ENCODE measurements around the gene PITRM1. TPM values are rescaled to one million over a fixed set of nuclear protein-coding genes. Genes with fewer than 3 reads are reported as not detected.

PITRM1 gene
- total and polyA plus RNA-seq, 2 experiments from 2014 or later = 79.7 to 94.4 TPM

DNA sequence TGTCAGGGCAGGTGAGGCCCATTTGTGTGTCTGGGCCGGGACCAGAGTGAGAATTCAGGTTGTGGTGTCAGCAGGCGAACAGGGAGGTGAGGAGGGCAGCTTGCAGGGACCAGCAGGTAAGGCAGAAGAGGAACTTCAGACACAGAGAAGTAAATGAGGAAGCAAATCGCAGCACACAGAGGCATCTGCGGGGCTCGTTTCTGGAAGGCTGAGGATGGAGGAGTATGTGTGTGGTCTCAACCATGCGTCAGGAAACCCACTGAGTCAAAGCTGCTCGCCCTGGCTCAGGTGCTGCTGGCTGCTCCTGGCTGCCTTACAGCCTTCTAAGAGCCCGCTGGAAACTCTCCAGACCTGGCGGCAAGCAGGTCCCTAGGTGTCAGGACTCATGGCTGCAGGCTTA, 26.9 kb upstream of the PITRM1 start:
- no peaks in the 10 kb centered on the region for H4K20me1 ChIP-seq (ENCODE audit: insufficient read depth)
- WGBS, 2 experiments (ENCODE audit: low coverage in 1 of 2, low lambda C conversion rate in 2 of 2, missing lambda C conversion rate in 2 of 2) = 90% methylated on average over 9 of the region's 9 CpGs
- H3K36me3 ChIP-seq (ENCODE audit: low read depth) = no peaks in the 10 kb centered on the region
- H3K79me2 ChIP-seq (ENCODE audit: insufficient read depth) = no peaks in the 10 kb centered on the region
- in situ Hi-C loops (cut with MboI) = no loop called here
- H3F3A ChIP-seq (ENCODE audit: insufficient read depth) = peaks cover 7% of the 10 kb centered on the region; the same call in 1 of the 2 replicates
- H3K9ac ChIP-seq = no peak overlapping the region
- peaks cover 9% of the 10 kb centered on the region; the same call in 1 of the 2 replicates for H3K27me3 ChIP-seq (replicated peaks; ENCODE audit: insufficient read depth)
- no peak overlapping the region for H2AFZ ChIP-seq
- peaks cover 13% of the 10 kb centered on the region for H3K4me1 ChIP-seq (ENCODE audit: insufficient read depth)
- H3K9me3 ChIP-seq (ENCODE audit: low read depth) = no peaks in the 10 kb centered on the region
- no peak for TF ChIP-seq EZH2 (IDR thresholded peaks at IDR 0.05; ENCODE audit: insufficient read depth, poor library complexity, severe bottlenecking)
- no peak for TF ChIP-seq EZH2phosphoT487 (IDR thresholded peaks at IDR 0.05; ENCODE audit: insufficient read depth, low read depth)
- H3K27ac ChIP-seq = no peak overlapping the region
- no peak overlapping the region for H3K4me3 ChIP-seq
- H3K4me2 ChIP-seq (ENCODE audit: unreplicated experiment) = no peak overlapping the region
- no peak for DNase-seq
- no peaks in the 10 kb centered on the region for H3K9me2 ChIP-seq (ENCODE audit: insufficient read depth)

DNA sequence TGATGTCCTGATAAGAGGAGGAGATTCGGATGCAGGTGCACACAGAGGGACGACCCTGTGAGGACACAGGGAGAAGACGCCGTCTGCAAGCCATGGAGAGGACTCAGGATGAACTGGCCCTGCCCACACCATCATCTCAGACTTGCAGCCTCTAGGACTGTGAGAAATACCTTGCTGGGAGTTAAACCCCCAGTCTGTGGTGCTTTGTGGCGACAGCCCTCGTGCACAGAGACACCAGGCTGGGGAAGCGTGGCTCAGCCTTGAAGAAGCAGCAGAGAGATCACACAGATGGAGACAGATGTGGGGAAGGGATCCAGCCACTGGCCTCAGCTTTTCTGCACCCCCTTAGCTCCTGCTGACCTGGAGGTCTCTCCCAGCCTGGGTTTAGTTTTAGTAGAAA, 26.3 kb upstream of the PITRM1 start:
- 99% methylated on average over 7 of the region's 7 CpGs for WGBS, 2 experiments (ENCODE audit: low coverage in 1 of 2, low lambda C conversion rate in 2 of 2, missing lambda C conversion rate in 2 of 2)
- Histone ChIP-seq H3K9me2 (ENCODE audit: insufficient read depth) (no peaks in the 10 kb centered on the region), H3K27me3 (replicated peaks; ENCODE audit: insufficient read depth) (peaks cover 9% of the 10 kb centered on the region; the same call in 1 of the 2 replicates), H2AFZ (no peak overlapping the region), H3K36me3 (ENCODE audit: low read depth) (no peaks in the 10 kb centered on the region), H3K4me1 (ENCODE audit: insufficient read depth) (peaks cover 13% of the 10 kb centered on the region), H3K9me3 (ENCODE audit: low read depth) (no peaks in the 10 kb centered on the region), H3K4me3 (no peak overlapping the region), H3F3A (ENCODE audit: insufficient read depth) (peaks cover 7% of the 10 kb centered on the region; the same call in 1 of the 2 replicates), H3K27ac (no peak overlapping the region), H4K20me1 (ENCODE audit: insufficient read depth) (no peaks in the 10 kb centered on the region), H3K9ac (no peak overlapping the region), H3K79me2 (ENCODE audit: insufficient read depth) (no peaks in the 10 kb centered on the region), H3K4me2 (ENCODE audit: unreplicated experiment) (no peak overlapping the region)
- no peak for DNase-seq
- in situ Hi-C loops (cut with MboI) = no loop called here
- TF ChIP-seq EZH2phosphoT487 (IDR thresholded peaks at IDR 0.05; ENCODE audit: insufficient read depth, low read depth) (no peak), EZH2 (IDR thresholded peaks at IDR 0.05; ENCODE audit: insufficient read depth, poor library complexity, severe bottlenecking) (no peak)

DNA sequence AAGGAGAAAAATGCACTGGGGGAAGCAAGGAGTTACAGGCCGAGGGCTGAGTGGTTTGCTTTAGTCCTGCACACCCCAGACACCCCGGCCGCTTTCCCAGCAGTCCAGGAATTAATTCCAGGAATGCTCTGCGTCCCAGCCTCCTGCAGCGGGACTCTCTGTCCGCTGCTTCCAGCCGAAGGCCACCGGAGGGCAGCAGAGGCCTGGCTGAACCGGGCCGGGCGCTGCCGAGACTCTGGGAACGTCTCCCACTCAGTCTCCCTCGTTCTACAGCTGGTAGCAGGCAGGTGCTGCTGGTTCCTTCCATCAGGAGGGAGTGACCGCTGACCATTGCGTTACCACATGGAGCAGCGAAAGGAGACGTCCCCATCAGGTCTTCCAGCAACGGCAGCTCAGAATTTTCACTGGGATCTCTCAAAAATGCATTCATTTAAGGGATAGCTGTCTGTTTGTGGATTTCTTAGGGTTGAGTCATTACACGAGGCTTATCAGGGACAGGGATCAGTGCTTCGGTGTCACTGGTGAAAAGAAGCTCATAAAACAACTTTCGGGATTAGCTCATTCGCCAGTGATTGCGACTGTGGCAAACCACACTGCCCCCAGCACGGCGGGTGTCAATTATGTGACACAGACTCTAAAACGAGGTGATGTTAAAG, 24.9 kb upstream of the PITRM1 start:
- H2AFZ ChIP-seq = peak overlapping the region; percentile 50
- H3K9me2 ChIP-seq (ENCODE audit: insufficient read depth) = no peaks in the 10 kb centered on the region
- 0 to 1% methylated on average over 27 of the region's 27 CpGs for WGBS, 2 experiments (ENCODE audit: low coverage in 1 of 2, low lambda C conversion rate in 2 of 2, missing lambda C conversion rate in 2 of 2)
- H3K27ac ChIP-seq = peak overlapping the region; percentile 57
- DNase-seq = peak; percentile 93
- peaks cover 9% of the 10 kb centered on the region; the same call in 1 of the 2 replicates for H3K27me3 ChIP-seq (replicated peaks; ENCODE audit: insufficient read depth)
- peak overlapping the region; percentile 56 for H3K9ac ChIP-seq
- in situ Hi-C loops (cut with MboI) = no loop called here
- H4K20me1 ChIP-seq (ENCODE audit: insufficient read depth) = no peaks in the 10 kb centered on the region
- TF ChIP-seq EZH2 (IDR thresholded peaks at IDR 0.05; ENCODE audit: insufficient read depth, poor library complexity, severe bottlenecking) (no peak), EZH2phosphoT487 (IDR thresholded peaks at IDR 0.05; ENCODE audit: insufficient read depth, low read depth) (no peak)
- H3F3A ChIP-seq (ENCODE audit: insufficient read depth) = peaks cover 7% of the 10 kb centered on the region; the same call in 1 of the 2 replicates
- H3K36me3 ChIP-seq (ENCODE audit: low read depth) = no peaks in the 10 kb centered on the region
- H3K9me3 ChIP-seq (ENCODE audit: low read depth) = no peaks in the 10 kb centered on the region
- no peaks in the 10 kb centered on the region for H3K79me2 ChIP-seq (ENCODE audit: insufficient read depth)
- H3K4me2 ChIP-seq (ENCODE audit: unreplicated experiment) = peak overlapping the region; percentile 86
- H3K4me1 ChIP-seq (ENCODE audit: insufficient read depth) = peaks cover 13% of the 10 kb centered on the region
- H3K4me3 ChIP-seq = peak overlapping the region; percentile 70

DNA sequence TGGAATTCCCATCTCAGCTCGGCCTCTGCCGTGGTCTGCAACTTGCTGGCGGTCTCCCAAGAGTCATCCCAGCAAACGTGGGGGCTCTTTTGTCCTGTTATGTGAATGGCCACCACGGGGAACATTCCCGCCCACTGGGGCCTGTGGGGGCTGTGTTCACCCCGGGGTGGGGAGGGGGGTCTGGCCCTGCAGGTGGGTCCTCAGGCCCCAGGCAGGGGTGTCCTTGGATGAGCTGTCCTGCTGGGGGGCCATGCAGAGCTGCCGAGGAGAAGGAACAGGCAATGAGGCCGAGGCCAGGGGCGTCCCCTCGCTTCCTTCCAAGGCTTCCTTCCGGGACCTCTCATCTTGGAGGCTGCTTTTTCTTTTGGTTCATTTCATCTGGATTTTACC, 24.4 kb upstream of the PITRM1 start:
- H2AFZ ChIP-seq = no peak overlapping the region
- peak overlapping the region; percentile 70 for H3K4me3 ChIP-seq
- TF ChIP-seq EZH2phosphoT487 (IDR thresholded peaks at IDR 0.05; ENCODE audit: insufficient read depth, low read depth) (no peak), EZH2 (IDR thresholded peaks at IDR 0.05; ENCODE audit: insufficient read depth, poor library complexity, severe bottlenecking) (no peak)
- no peak overlapping the region for H3K27ac ChIP-seq
- in situ Hi-C loops (cut with MboI) = no loop called here
- no peaks in the 10 kb centered on the region for H3K9me3 ChIP-seq (ENCODE audit: low read depth)
- H3K4me2 ChIP-seq (ENCODE audit: unreplicated experiment) = peak overlapping the region; percentile 86
- H3K36me3 ChIP-seq (ENCODE audit: low read depth) = no peaks in the 10 kb centered on the region
- no peaks in the 10 kb centered on the region for H3K9me2 ChIP-seq (ENCODE audit: insufficient read depth)
- no peak for DNase-seq
- no peaks in the 10 kb centered on the region for H3K79me2 ChIP-seq (ENCODE audit: insufficient read depth)
- no peaks in the 10 kb centered on the region for H4K20me1 ChIP-seq (ENCODE audit: insufficient read depth)
- peaks cover 13% of the 10 kb centered on the region for H3K4me1 ChIP-seq (ENCODE audit: insufficient read depth)
- H3K9ac ChIP-seq = peak overlapping the region; percentile 56; the same call in 1 of the 2 replicates
- H3F3A ChIP-seq (ENCODE audit: insufficient read depth) = peaks cover 7% of the 10 kb centered on the region; the same call in 1 of the 2 replicates
- peaks cover 9% of the 10 kb centered on the region; the same call in 1 of the 2 replicates for H3K27me3 ChIP-seq (replicated peaks; ENCODE audit: insufficient read depth)
- 60 to 77% methylated on average over 8 to 12 of the region's 12 CpGs for WGBS, 2 experiments (ENCODE audit: low coverage in 1 of 2, low lambda C conversion rate in 2 of 2, missing lambda C conversion rate in 2 of 2)
